SK-N-MC (cell line): ENCODE data around the gene NR1H4.
"Not testable (repeated sequence)": the region's sequence is repeated elsewhere in the genome, so short reads cannot be mapped to it uniquely, and the experiment has no call there.

Source experiments
- EZH2 ChIP-seq: fragments of 200-600 bp; sonication (generic); IDR thresholded peaks from one replicate; pipeline ENCODE4 v1.6.1; 2017; ENCODE audit warnings: antibody characterized with exemption
- FOXP2 ChIP-seq: optimal IDR thresholded peaks from 2 replicates; pipeline ENCODE3; 2011; ENCODE audit warnings: mild to moderate bottlenecking, moderate library complexity; ENCODE audit not compliant: insufficient read depth; ENCODE audit errors: extremely low read length, control extremely low read depth
- POLR2AphosphoS5 ChIP-seq: IDR thresholded peaks from 2 replicates; pipeline ENCODE4 v1.6.1; 2012; ENCODE audit warnings: mild to moderate bottlenecking, low read depth, low read length, borderline replicate concordance

DNA sequence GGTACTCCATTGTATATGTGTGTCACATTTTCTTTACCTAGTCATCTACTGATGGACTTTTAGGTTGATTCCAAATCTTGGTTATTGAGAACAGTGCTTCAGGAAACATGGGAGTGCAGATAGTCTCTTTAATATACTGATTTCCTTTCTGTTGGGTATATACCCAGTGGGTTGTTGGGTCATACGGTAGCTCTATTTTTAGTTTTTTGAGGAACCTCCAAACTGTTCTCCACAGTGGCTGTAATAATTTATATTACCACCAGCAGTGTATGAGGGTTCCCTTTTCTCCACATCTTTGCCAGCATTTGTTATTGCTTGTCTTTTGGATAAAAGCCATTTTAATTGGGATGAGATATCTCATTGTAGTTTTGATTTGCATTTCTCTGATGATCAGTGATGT, 129.3 kb downstream of the NR1H4 start:
- TF ChIP-seq POLR2AphosphoS5, FOXP2, EZH2: not testable (repeated sequence)
